Small intestine (tissue), 7 donors: ENCODE measurements around the gene UMAD1. TPM values are rescaled to one million over a fixed set of nuclear protein-coding genes. Genes with fewer than 3 reads are reported as not detected.

Source experiments
- DNase-seq, 2 donors: peaks; one replicate each; pipeline versions ENCODE4 v3.0.0 to v3.0.0-alpha.2; 2013
- FAIRE-seq: peaks from 2 replicates; lab custom pipeline; 2012; peaks lifted over from hg19 to GRCh38; lab: Jason Lieb, UNC
- H3K27ac ChIP-seq, 3 donors: one replicate each; pipeline ENCODE4 v1.5.1; 2013; ENCODE audit warnings: low read length in 2 of 3, mild to moderate bottlenecking in 2 of 3, control low read depth in 1 of 3, inconsistent platforms in 1 of 3, low read depth in 1 of 3, moderate library complexity in 1 of 3
- H3K27me3 ChIP-seq, 3 donors: one replicate each; pipeline ENCODE4 v1.6.1; 2013; ENCODE audit warnings: low read length in 3 of 3, inconsistent platforms in 1 of 3; ENCODE audit not compliant: control insufficient read depth in 3 of 3, insufficient read depth in 3 of 3
- H3K36me3 ChIP-seq, 3 donors: one replicate each; pipeline ENCODE4 v1.6.1; 2013; ENCODE audit warnings: low read length in 3 of 3, inconsistent platforms in 1 of 3, low read depth in 1 of 3, mild to moderate bottlenecking in 1 of 3, moderate library complexity in 1 of 3; ENCODE audit not compliant: control insufficient read depth in 3 of 3, insufficient read depth in 2 of 3
- H3K4me1 ChIP-seq, 3 donors: one replicate each; pipeline ENCODE4 v1.6.1; 2013; ENCODE audit warnings: low read length in 2 of 3, inconsistent platforms in 1 of 3, low read depth in 1 of 3, mild to moderate bottlenecking in 1 of 3, moderate library complexity in 1 of 3; ENCODE audit not compliant: control insufficient read depth in 3 of 3, insufficient read depth in 2 of 3
- H3K4me3 ChIP-seq, 3 donors: one replicate each; pipeline ENCODE4 v1.5.1; 2013; ENCODE audit warnings: low read length in 3 of 3, control low read depth in 1 of 3, inconsistent platforms in 1 of 3, low read depth in 1 of 3, mild to moderate bottlenecking in 1 of 3, moderate library complexity in 1 of 3
- H3K9me3 ChIP-seq, 2 donors: one replicate each; pipeline ENCODE4 v1.6.1; 2013; ENCODE audit warnings: low read depth in 1 of 2, low read length in 1 of 2; ENCODE audit not compliant: control insufficient read depth in 2 of 2, insufficient read depth in 1 of 2
- WGBS, 3 donors: extraction: QIAGEN DNeasy Blood & Tissue Kit; methylation state at CpG; one replicate each; pipeline ENCODE4 v1.1.7; 2013; 5-methylcytosine and 5-hydroxymethylcytosine counted together
- polyA plus RNA-seq, 4 donors: library from polyadenylated mRNA; stranded (reverse) in 3 of 4; unstranded in 1 of 4; fragments of 200-250 nt in 3 of 4; fragments of 120-200 nt in 1 of 4; gene quantifications; one replicate each; pipeline versions ENCODE4 v1.2.1 to v1.2.3, GENCODE V29; 2013
- donor health status: healthy with polysubstance abuse.
- donor health status: control.
- donor health status: control.
- donor health status: Bipolar disorder and iron deficiency.
- donor health status: healthy.

UMAD1 gene
- polyA plus RNA-seq, 4 donors: 9.2 to 21.2 (median 20.0) TPM

GRCh38 chr7:7740037-7740355 is 99.4 kb downstream of the UMAD1 start:
- H3K36me3 ChIP-seq: peaks cover 0 to 3% (median 0%) of the 10 kb centered on the region in 3 donors
- H3K27ac ChIP-seq: no peak overlapping the region
- H3K9me3 ChIP-seq: no peaks in the 10 kb centered on the region
- no peaks in the 10 kb centered on the region for H3K27me3 ChIP-seq
- WGBS, 3 donors: 89 to 91% (median 91%) methylated on average over 2 of the region's 2 CpGs
- FAIRE-seq (no peak), DNase-seq (no peak)
- peaks cover 0 to 2% (median 0%) of the 10 kb centered on the region in 3 donors for H3K4me1 ChIP-seq
- H3K4me3 ChIP-seq: no peak overlapping the region

GRCh38 chr7:7742223-7742622 is 101.7 kb downstream of the UMAD1 start:
- peaks cover 0 to 7% (median 0%) of the 10 kb centered on the region in 3 donors for H3K4me1 ChIP-seq
- no peak for FAIRE-seq

GRCh38 chr7:7745258-7745657 is 104.7 kb downstream of the UMAD1 start:
- FAIRE-seq (no peak), DNase-seq (no peak)
- Histone ChIP-seq H3K27me3 (no peaks in the 10 kb centered on the region), H3K4me3 (no peak overlapping the region), H3K9me3 (no peaks in the 10 kb centered on the region), H3K36me3 (no peaks in the 10 kb centered on the region), H3K4me1 (peaks cover 0 to 5% (median 0%) of the 10 kb centered on the region in 3 donors), H3K27ac (no peak overlapping the region)
- 49 to 64% (median 62%) methylated on average over 4 of the region's 4 CpGs for WGBS, 3 donors

More at GRCh38 chr7:7742223-7742622, 101.7 kb downstream of the UMAD1 start:
- Histone ChIP-seq H3K4me3 (no peak overlapping the region), H3K27ac (no peak overlapping the region), H3K36me3 (no peaks in the 10 kb centered on the region), H3K9me3 (no peaks in the 10 kb centered on the region), H3K27me3 (no peaks in the 10 kb centered on the region)
- 97 to 98% (median 98%) methylated on average over 12 of the region's 12 CpGs for WGBS, 3 donors
- no peak for DNase-seq

GRCh38 chr7:7745966-7746365 is 105.4 kb downstream of the UMAD1 start:
- FAIRE-seq: no peak
- H3K27me3 ChIP-seq: no peaks in the 10 kb centered on the region
- H3K4me3 ChIP-seq: no peak overlapping the region
- no peak overlapping the region for H3K27ac ChIP-seq
- no peaks in the 10 kb centered on the region for H3K9me3 ChIP-seq
- DNase-seq: no peak
- 87 to 91% (median 88%) methylated on average over 4 of the region's 4 CpGs for WGBS, 3 donors
- H3K4me1 ChIP-seq: peaks cover 0 to 5% (median 0%) of the 10 kb centered on the region in 3 donors
- H3K36me3 ChIP-seq: no peaks in the 10 kb centered on the region

GRCh38 chr7:7746458-7746857 is 105.9 kb downstream of the UMAD1 start:
- H3K9me3 ChIP-seq: no peaks in the 10 kb centered on the region
- WGBS, 3 donors: 12 to 66% (median 29%) methylated on average over 4 of the region's 4 CpGs
- no peaks in the 10 kb centered on the region for H3K36me3 ChIP-seq

GRCh38 chr7:7750571-7751242 is 110.2 kb downstream of the UMAD1 start:
- peaks cover 0 to 6% (median 5%) of the 10 kb centered on the region in 3 donors for H3K4me1 ChIP-seq
- no peak overlapping the region for H3K4me3 ChIP-seq
- peak overlapping the region in 1 of 3 donors; percentile 26 for H3K27ac ChIP-seq
- peak in 1 of 2 donors; percentile 17 for DNase-seq
- no peaks in the 10 kb centered on the region for H3K27me3 ChIP-seq
- FAIRE-seq: no peak
- H3K36me3 ChIP-seq: no peaks in the 10 kb centered on the region
- WGBS, 3 donors: 57 to 75% (median 60%) methylated on average over 2 of the region's 2 CpGs
- no peaks in the 10 kb centered on the region for H3K9me3 ChIP-seq

More at GRCh38 chr7:7746458-7746857, 105.9 kb downstream of the UMAD1 start:
- FAIRE-seq (no peak), DNase-seq (peak; percentile 21 to 28)
- no peak overlapping the region for H3K27ac ChIP-seq
- H3K4me1 ChIP-seq: peaks cover 0 to 5% (median 3%) of the 10 kb centered on the region in 3 donors
- no peaks in the 10 kb centered on the region for H3K27me3 ChIP-seq
- H3K4me3 ChIP-seq: no peak overlapping the region

GRCh38 chr7:7751243-7752092 is 110.9 kb downstream of the UMAD1 start:
- H3K4me3 ChIP-seq: peak overlapping the region in 2 of 3 donors; percentile 15 to 36
- 25 to 63% (median 42%) methylated on average over 3 of the region's 3 CpGs for WGBS, 3 donors
- H3K27me3 ChIP-seq: no peaks in the 10 kb centered on the region
- H3K4me1 ChIP-seq: peaks cover 0 to 6% (median 1%) of the 10 kb centered on the region in 3 donors
- DNase-seq: peak; percentile 68 to 91
- peak overlapping the region; percentile 26 to 60 (median 45) for H3K27ac ChIP-seq
- H3K36me3 ChIP-seq: no peaks in the 10 kb centered on the region
- H3K9me3 ChIP-seq: no peaks in the 10 kb centered on the region
- no peak for FAIRE-seq

- Histone ChIP-seq H3K9me3 (no peaks in the 10 kb centered on the region), H3K27ac (no peak overlapping the region), H3K36me3 (no peaks in the 10 kb centered on the region), H3K27me3 (no peaks in the 10 kb centered on the region), H3K4me1 (peaks cover 0 to 2% (median 0%) of the 10 kb centered on the region in 3 donors), H3K4me3 (no peak overlapping the region)
- DNase-seq (no peak), FAIRE-seq (no peak)
- WGBS, 3 donors: 94 to 100% (median 98%) methylated on average over 3 of the region's 3 CpGs
Observed at GRCh38 chr7:7756577-7756976, 116.0 kb downstream of the UMAD1 start.
